Epidermal melanocyte (primary cell): ENCODE measurements around the gene MBTD1.

Experiments
- DNase-seq: peaks from one replicate; pipeline ENCODE4 v3.0.0; 2011; ENCODE audit warnings: low spot score; ENCODE audit not compliant: insufficient read length

MBTD1 gene

DNA sequence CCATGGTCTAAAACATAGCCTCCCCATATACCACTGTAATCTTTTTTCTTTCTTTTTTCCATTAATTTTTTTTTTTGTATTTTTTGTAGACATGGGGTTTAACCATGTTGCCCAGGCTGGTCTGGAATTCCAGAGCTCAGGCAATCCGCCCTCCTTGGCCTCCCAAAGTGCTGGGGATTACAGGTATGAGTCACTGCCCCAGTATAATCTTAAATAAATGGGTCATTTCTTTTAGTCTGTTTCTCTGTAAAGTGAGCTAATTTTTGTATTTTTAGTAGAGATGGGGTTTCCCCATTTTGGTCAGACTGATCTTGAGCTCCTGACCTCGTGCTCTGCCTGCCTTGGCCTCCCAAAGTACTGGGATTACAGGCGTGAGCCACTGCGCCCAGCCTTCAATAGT lies 112.2 kb downstream of the MBTD1 start:
- DNase-seq, result no peak

DNA sequence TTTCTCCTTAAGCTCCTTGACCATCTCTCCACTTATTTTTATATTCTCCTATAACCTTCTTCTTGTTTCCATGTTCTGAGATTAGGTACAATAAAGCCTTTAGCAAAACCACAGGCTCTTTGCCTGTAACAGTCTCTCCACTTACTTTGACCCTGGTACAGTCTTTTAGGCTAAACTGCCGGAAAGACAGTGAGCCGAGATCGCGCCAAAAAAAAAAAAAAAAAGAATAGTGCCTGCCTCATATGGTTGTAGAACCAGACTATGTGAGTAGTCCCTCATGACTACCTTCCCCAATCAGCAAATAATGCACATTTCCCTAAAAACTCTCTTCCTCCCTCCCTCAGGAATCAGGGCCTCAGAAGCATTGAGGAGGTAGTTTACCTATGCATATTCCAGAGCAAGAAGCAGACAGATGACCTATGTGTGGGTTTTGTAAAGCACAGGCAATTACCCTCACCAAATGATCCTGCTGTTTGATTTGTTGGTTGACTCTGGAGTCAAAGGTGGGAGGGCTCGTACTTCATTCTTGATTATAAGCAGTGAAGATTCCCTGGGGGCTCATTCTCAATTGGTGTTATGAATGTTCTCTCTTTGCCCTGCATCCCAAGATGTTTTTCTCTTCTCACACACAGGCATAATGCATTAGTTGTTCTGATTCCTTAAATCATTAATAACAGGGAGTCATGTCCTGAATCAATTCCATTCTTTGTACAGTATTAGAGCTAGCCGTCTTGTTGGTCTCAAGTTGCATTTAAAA lies 115.4 kb downstream of the MBTD1 start:
- DNase-seq, result peak; percentile 79

DNA sequence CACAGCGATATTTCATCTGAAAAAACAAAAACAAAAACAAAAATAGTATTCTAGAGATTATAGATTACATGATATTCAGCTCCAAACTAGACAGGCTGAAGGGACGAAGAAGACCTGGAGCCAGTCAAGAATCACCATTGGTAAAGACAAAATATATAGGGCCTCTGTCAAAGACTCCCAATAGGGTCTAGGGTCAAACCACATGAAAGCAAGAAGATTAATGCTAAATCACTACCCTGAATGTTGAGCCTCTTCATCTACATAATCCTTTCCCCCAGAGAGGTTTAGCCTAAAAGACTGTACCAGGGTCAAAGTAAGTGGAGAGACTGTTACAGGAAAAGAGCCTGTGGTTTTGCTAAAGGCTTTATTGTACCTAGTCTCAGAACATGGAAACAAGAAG lies 117.3 kb downstream of the MBTD1 start:
- no peak for DNase-seq

DNA sequence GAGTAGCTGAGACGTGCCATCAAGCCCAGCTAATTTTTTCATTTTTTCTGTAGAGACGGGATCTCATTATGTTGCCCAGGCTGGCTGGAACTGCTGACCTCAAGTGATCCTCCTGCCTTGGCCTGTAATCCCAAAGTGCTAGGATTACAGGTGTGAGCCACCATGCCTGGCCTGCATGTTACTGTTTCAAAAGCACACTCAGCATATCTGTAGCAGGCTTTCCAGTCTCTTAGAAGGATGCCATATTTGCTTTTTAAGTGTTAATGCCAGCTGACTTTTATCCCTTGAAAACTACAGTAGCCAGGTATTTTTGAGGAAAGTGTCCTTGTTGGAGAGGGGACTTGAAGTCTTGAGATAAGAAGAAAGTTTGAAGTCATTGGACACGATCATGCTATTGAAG lies 123.9 kb downstream of the MBTD1 start:
- no peak for DNase-seq

DNA sequence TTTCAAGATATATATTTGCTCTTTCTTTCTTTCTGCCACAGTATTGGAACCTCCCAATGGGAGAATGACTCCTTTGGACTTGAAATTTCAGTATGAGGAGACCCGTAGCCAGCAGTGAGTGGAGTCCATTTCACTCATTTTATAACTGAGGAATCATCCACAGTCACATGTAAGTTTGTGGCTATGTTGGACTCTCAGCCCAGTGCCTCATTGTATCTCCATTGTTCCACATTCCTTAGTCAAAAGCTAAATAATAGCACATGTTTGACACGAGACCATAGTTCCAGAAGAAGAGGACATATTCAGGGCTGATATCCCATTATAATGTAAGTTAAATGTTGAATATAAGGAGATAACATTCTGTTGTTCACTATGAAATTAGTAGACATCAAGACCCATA lies 126.5 kb downstream of the MBTD1 start:
- DNase-seq, result no peak

DNA sequence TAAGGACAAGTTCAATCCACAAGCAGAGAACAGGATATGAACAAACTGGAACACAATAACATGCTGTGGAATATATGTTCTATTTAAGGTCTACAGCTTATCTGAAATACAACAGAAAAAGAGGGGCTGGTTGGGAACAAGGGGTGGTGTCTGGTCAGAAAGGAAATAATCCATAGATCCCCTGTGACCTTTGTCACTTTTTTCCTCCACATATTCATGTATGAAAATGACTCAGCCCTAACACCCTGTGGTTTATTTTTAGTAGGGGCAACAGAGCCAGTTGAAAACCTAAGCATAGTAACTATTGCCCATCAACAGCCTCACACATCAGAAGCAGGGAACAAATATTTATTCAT lies 126.9 kb downstream of the MBTD1 start:
- no peak for DNase-seq

DNA sequence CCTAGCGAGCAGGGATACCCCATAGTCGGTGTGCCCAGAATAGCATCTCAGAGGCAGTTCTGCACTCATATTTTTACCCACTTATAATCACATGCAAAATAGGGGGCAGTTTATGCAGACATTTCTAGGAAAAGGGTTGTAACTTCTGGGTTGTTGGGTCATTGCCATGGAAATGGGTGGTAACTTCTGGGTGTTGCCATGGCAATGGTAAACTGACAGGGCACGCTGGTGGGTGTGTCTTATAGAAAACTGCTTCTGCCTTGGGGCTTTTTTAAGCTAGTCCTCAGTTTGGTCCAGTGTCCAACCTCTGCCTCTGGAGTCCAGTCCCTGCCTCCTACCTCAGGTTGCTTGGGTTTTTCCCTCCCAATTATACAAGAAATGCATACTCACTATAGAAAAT lies 131.8 kb downstream of the MBTD1 start:
- DNase-seq, result no peak
